AG10803 (cell line): ENCODE results near the gene NKTR.
A peak's percentile ranks its signal among the peaks of the same experiment; 100 is the strongest.

Experiments used
- DNase-seq: peaks from one replicate; pipeline ENCODE4 v3.0.0; 2010; ENCODE audit warnings: low read depth
- H3K4me3 ChIP-seq: 2 replicates; pipeline ENCODE4 v1.5.1; 2011; ENCODE audit warnings: mild to moderate bottlenecking, low read length, control low read depth
- CTCF ChIP-seq: conservative IDR thresholded peaks from 2 replicates; pipeline ENCODE4 v1.5.1; 2011; ENCODE audit warnings: mild to moderate bottlenecking, low read length, control low read depth, inconsistent platforms

Gene NKTR

GRCh38 chr3:42682301-42683070 lies 82.0 kb downstream of the NKTR start:
- no peak overlapping the region for H3K4me3 ChIP-seq
- no peak for TF ChIP-seq CTCF
- no peak for DNase-seq

- no peak for TF ChIP-seq CTCF
- DNase-seq = peak; percentile 93
- H3K4me3 ChIP-seq = no peak overlapping the region
Measured at GRCh38 chr3:42683875-42684598, 83.6 kb downstream of the NKTR start.

GRCh38 chr3:42684632-42685362 lies 84.3 kb downstream of the NKTR start:
- H3K4me3 ChIP-seq = no peak overlapping the region

GRCh38 chr3:42685363-42685881 lies 84.9 kb downstream of the NKTR start, which contains the start of gene KLHL40:
TSS of gene KLHL40 (plus strand) at chr3:42685537. CDS start at chr3:42685619, 82 bp downstream.
- no peak for TF ChIP-seq CTCF
- DNase-seq = no peak
- H3K4me3 ChIP-seq = peak within 1 kb of the TSS; percentile 29

More at GRCh38 chr3:42684632-42685362, 84.3 kb downstream of the NKTR start:
- no peak for TF ChIP-seq CTCF
- DNase-seq = no peak

- peak; percentile 22 for DNase-seq
- no peak for TF ChIP-seq CTCF
- peak overlapping the region; percentile 29 for H3K4me3 ChIP-seq
Measured at GRCh38 chr3:42685891-42686820, 85.7 kb downstream of the NKTR start.
